IMR-90 (cell line): ENCODE results near the gene POLG2. TPM values are rescaled to one million over a fixed set of nuclear protein-coding genes. Genes with fewer than 3 reads are reported as not detected.
A peak's percentile ranks its signal among the peaks of the same experiment; 100 is the strongest.

Experiments used
- ATAC-seq: fragments of 200-7000 bp; cut with Tn5 transposase; 2 replicates; pipeline ENCODE4 v1.9.1; 2020; ENCODE audit warnings: low read depth, mild to moderate bottlenecking, moderate library complexity
- BruUV-seq: library from RNA; stranded (reverse); fragments of 400-500 nt; replicated peaks from 2 replicates; lab custom pipeline; 2021; lab: Mats Ljungman, UMichigan
- CTCF ChIA-PET: fragments of 300-600 bp; formaldehyde crosslinking; extraction: SDS; loops from one replicate; lab custom pipeline; 2021; ENCODE audit warnings: antibody characterized with exemption; lab: Yijun Ruan, JAX
- POLR2A ChIA-PET: fragments of 300-600 bp; sonication (Branson Sonifier 250); formaldehyde crosslinking; loops from one replicate; lab custom pipeline; 2022; ENCODE audit warnings: antibody characterized with exemption; ENCODE audit not compliant: unreplicated experiment; lab: Charles Lee
- DNase-seq: peaks from one replicate; pipeline ENCODE4 v3.0.0; 2013
- H2AFZ ChIP-seq: replicated peaks from 2 replicates; pipeline ENCODE3; 2013; ENCODE audit warnings: low read length, mild to moderate bottlenecking; ENCODE audit not compliant: poor library complexity
- H2AK5ac ChIP-seq: 2 replicates; pipeline ENCODE4 v1.6.1; 2013; ENCODE audit warnings: low read depth, low read length, inconsistent platforms
- H2AK9ac ChIP-seq: replicated peaks from 2 replicates; pipeline ENCODE3; 2013; ENCODE audit warnings: mild to moderate bottlenecking, low read depth, low read length, moderate library complexity; ENCODE audit not compliant: poor library complexity
- H2BK120ac ChIP-seq: 2 replicates; pipeline ENCODE4 v1.6.1; 2013; ENCODE audit warnings: low read depth, low read length, inconsistent platforms
- H2BK15ac ChIP-seq: 3 replicates; pipeline ENCODE4 v1.6.1; 2013; ENCODE audit warnings: low read depth, low read length, inconsistent platforms
- H2BK20ac ChIP-seq: 2 replicates; pipeline ENCODE4 v1.6.1; 2013; ENCODE audit warnings: low read depth, mild to moderate bottlenecking, inconsistent platforms, low read length, moderate library complexity
- H2BK5ac ChIP-seq: 2 replicates; pipeline ENCODE4 v1.6.1; 2013; ENCODE audit warnings: mild to moderate bottlenecking, low read depth, low read length, inconsistent platforms; ENCODE audit not compliant: poor library complexity, severe bottlenecking
- H3K14ac ChIP-seq: replicated peaks from 2 replicates; pipeline ENCODE4 v1.6.1; 2013; ENCODE audit warnings: low read depth, low read length, inconsistent platforms
- H3K18ac ChIP-seq: 2 replicates; pipeline ENCODE4 v1.6.1; 2013; ENCODE audit warnings: low read depth, low read length, control low read depth
- H3K23ac ChIP-seq: 2 replicates; pipeline ENCODE4 v1.6.1; 2013; ENCODE audit warnings: low read depth, low read length, inconsistent platforms
- H3K27ac ChIP-seq: 2 replicates; pipeline ENCODE4 v1.5.1; 2013; ENCODE audit warnings: mild to moderate bottlenecking, control low read depth, low read length; ENCODE audit not compliant: insufficient read depth
- H3K27me3 ChIP-seq: 2 replicates; pipeline ENCODE4 v1.6.1; 2013; ENCODE audit warnings: low read length; ENCODE audit not compliant: control insufficient read depth, insufficient read depth
- H3K36me3 ChIP-seq: 2 replicates; pipeline ENCODE4 v1.6.1; 2013; ENCODE audit warnings: low read length, mixed read lengths; ENCODE audit not compliant: control insufficient read depth, insufficient read depth
- H3K4ac ChIP-seq: 2 replicates; pipeline ENCODE4 v1.6.1; 2013; ENCODE audit warnings: low read depth, low read length, inconsistent platforms
- H3K4me1 ChIP-seq: 2 replicates; pipeline ENCODE4 v1.6.1; 2013; ENCODE audit warnings: low read length, mixed read lengths; ENCODE audit not compliant: control insufficient read depth, insufficient read depth
- H3K4me2 ChIP-seq: 2 replicates; pipeline ENCODE4 v1.6.1; 2013; ENCODE audit warnings: low read depth, mild to moderate bottlenecking, control low read depth, low read length, moderate library complexity
- H3K4me3 ChIP-seq: 2 replicates; pipeline ENCODE4 v1.5.1; 2013; ENCODE audit warnings: low read depth, mild to moderate bottlenecking, control low read depth, low read length, moderate library complexity; ENCODE audit not compliant: insufficient read depth
- H3K56ac ChIP-seq: 2 replicates; pipeline ENCODE4 v1.6.1; 2013; ENCODE audit warnings: low read length, inconsistent platforms; ENCODE audit not compliant: insufficient read depth; ENCODE audit errors: extremely low read depth
- H3K79me1 ChIP-seq, 2 experiments: 2 replicates each; pipeline ENCODE4 v1.6.1; 2013; ENCODE audit warnings: low read length in 2 of 2, inconsistent platforms in 1 of 2, low read depth in 1 of 2
- H3K9ac ChIP-seq: 2 replicates; pipeline ENCODE4 v1.6.1; 2013; ENCODE audit warnings: low read depth, low read length, control low read depth
- H3K9me1 ChIP-seq: 2 replicates; pipeline ENCODE4 v1.6.1; 2013; ENCODE audit warnings: low read length, inconsistent platforms; ENCODE audit not compliant: insufficient read depth
- H3K9me3 ChIP-seq: 2 replicates; pipeline ENCODE4 v1.6.1; 2013; ENCODE audit warnings: low read length; ENCODE audit not compliant: control insufficient read depth, insufficient read depth
- H4K20me1 ChIP-seq: 2 replicates; pipeline ENCODE4 v1.6.1; 2013; ENCODE audit warnings: low read length, inconsistent platforms; ENCODE audit not compliant: insufficient read depth
- H4K5ac ChIP-seq: 2 replicates; pipeline ENCODE4 v1.6.1; 2013; ENCODE audit warnings: mild to moderate bottlenecking, low read depth, low read length, control low read depth
- H4K8ac ChIP-seq, 2 experiments: 2 replicates each; pipeline ENCODE4 v1.6.1; 2013; ENCODE audit warnings: low read depth in 2 of 2, low read length in 2 of 2, control low read depth in 1 of 2, inconsistent platforms in 1 of 2
- H4K91ac ChIP-seq: 2 replicates; pipeline ENCODE4 v1.6.1; 2013; ENCODE audit warnings: low read depth, low read length, inconsistent platforms; ENCODE audit not compliant: insufficient read depth
- CHD1 ChIP-seq: IDR thresholded peaks from 2 replicates; pipeline ENCODE4 v1.6.1; 2012; ENCODE audit warnings: low read depth, low read length, improper control_type of control experiment
- FOS ChIP-seq: fragments of 150-350 bp; IDR thresholded peaks from 2 replicates; pipeline ENCODE4 v1.6.1; 2016; ENCODE audit warnings: low read depth, low read length
- MXI1 ChIP-seq: IDR thresholded peaks from 2 replicates; pipeline ENCODE4 v1.6.1; 2012; ENCODE audit warnings: low read depth, mild to moderate bottlenecking, low read length, moderate library complexity, borderline replicate concordance
- RAD21 ChIP-seq: IDR thresholded peaks from 2 replicates; pipeline ENCODE4 v1.6.1; 2012; ENCODE audit warnings: low read length, improper control_type of control experiment
- SMC3 ChIP-seq: fragments of 150-350 bp; IDR thresholded peaks from 2 replicates; pipeline ENCODE4 v1.6.1; 2016; ENCODE audit warnings: low read depth, mild to moderate bottlenecking, antibody characterized with exemption, low read length, moderate library complexity
- WGBS, 2 experiments: methylation state at CpG; one replicate each; pipeline versions ENCODE4 v1.1.5 to v1.1.7; 2013; ENCODE audit warnings: missing lambda C conversion rate in 2 of 2; ENCODE audit not compliant: insufficient read length in 1 of 2; ENCODE audit errors: extremely low coverage in 2 of 2; 5-methylcytosine and 5-hydroxymethylcytosine counted together
- dilution Hi-C: fragments of 300-500 bp; cut with HindIII; formaldehyde crosslinking; loops from one replicate; pipeline ENCODE4 v1.14.3; 2018; ENCODE audit warnings: low sequenced_read_pairs; ENCODE audit not compliant: unreplicated experiment
- in situ Hi-C: fragments of 300-500 bp; cut with MboI; formaldehyde crosslinking; loops from 3 replicates; pipeline ENCODE4 v1.14.3; 2019; ENCODE audit warnings: low sequenced_read_pairs, inconsistent platforms, mixed read lengths
- intact Hi-C: fragments of 100-400 bp; cut with micrococcal nuclease; formaldehyde crosslinking; loops from 2 replicates; pipeline ENCODE4 v1.10.0; 2022
- polyA plus RNA-seq, 3 experiments: library from polyadenylated mRNA; depleted of rRNA; stranded (reverse); fragments of >200 nt; gene quantifications; 2 replicates each; pipeline ENCODE4 v1.2.3, GENCODE V29; 2012; ENCODE audit warnings: low replicate concordance in 1 of 3
- total RNA-seq: library from RNA; depleted of rRNA; stranded (reverse); fragments of >200 nt; gene quantifications from 2 replicates; pipeline ENCODE4 v1.2.3, GENCODE V29; 2012
- TF ChIP-seq, protein P1 (sequence below): conservative IDR thresholded peaks from 2 replicates; pipeline ENCODE4 v1.5.1; 2012; ENCODE audit warnings: mild to moderate bottlenecking, low read depth, low read length, improper control_type of control experiment

Gene POLG2
- total and polyA plus RNA-seq, 2 of the 4 experiments (the other 2 are of a cell fraction) = 7.0 to 7.7 TPM

DNA sequence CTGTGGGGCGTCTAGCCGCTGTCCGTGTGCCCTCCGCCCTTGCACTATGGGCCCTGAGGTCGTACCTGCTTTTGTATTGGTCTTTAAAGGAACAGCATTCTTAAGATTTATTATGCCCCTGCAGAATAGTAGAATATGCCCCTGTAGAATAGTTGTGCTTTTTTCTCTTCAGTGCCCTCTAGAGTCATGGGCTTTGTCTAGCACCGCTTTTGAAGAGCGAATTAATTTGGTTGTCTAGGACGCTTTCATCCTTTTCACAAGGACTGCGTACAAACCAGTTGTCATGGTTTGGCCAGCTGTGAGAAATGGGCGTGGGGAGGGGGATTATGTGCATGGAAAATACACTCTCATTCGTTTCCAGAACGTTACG is 10.5 kb upstream of the POLG2 start:
- Histone ChIP-seq H3K23ac (peak overlapping the region; percentile 88), H3K36me3 (peaks cover 36% of the 10 kb centered on the region), H4K8ac (peak overlapping the region; percentile 50 to 80; a peak in 3 of 4 replicates), H2AK5ac (peak overlapping the region; percentile 72), H3K79me1 (peaks cover 16 to 55% of the 10 kb centered on the region in 2 experiments), H3K27ac (peak overlapping the region; percentile 94), H2BK120ac (peak overlapping the region; percentile 16; the same call in 1 of the 2 replicates), H3K9ac (peak overlapping the region; percentile 74), H3K14ac (peak overlapping the region; percentile 83), H2BK5ac (peak overlapping the region; percentile 89), H3K27me3 (no peaks in the 10 kb centered on the region), H4K20me1 (peaks cover 61% of the 10 kb centered on the region), H4K5ac (peak overlapping the region; percentile 21), H3K4me3 (peak overlapping the region; percentile 93), H3K18ac (peak overlapping the region; percentile 11; the same call in 1 of the 2 replicates), H3K4me1 (peaks cover 2% of the 10 kb centered on the region; the same call in 1 of the 2 replicates), H2BK15ac (no peak overlapping the region), H3K4me2 (peak overlapping the region; percentile 94), H3K9me1 (peaks cover 7% of the 10 kb centered on the region), H3K4ac (peak overlapping the region; percentile 80), H3K56ac (peak overlapping the region; percentile 65), H2AK9ac (peak overlapping the region; percentile 94), H3K9me3 (no peaks in the 10 kb centered on the region), H2AFZ (peak overlapping the region; percentile 91), H4K91ac (peak overlapping the region; percentile 68; the same call in 1 of the 2 replicates), H2BK20ac (no peak overlapping the region)
- dilution Hi-C loops = no loop called here
- WGBS, 2 experiments = no CpG with 5 or more reads among the region's 13 CpGs
- in situ Hi-C loops = no loop called here
- DNase-seq = peak; percentile 68
- peak; percentile 30 for ATAC-seq
- TF ChIP-seq RAD21 (0 out of 2 replicates have a peak, but pooled peaks have one; percentile 5), CHD1 (no peak), FOS (no peak), MXI1 (0 out of 2 replicates have a peak, but pooled peaks have one; percentile 47), SMC3 (peak; percentile 18; the same call in 1 of the 2 replicates)
- TF ChIP-seq, protein P1, sequence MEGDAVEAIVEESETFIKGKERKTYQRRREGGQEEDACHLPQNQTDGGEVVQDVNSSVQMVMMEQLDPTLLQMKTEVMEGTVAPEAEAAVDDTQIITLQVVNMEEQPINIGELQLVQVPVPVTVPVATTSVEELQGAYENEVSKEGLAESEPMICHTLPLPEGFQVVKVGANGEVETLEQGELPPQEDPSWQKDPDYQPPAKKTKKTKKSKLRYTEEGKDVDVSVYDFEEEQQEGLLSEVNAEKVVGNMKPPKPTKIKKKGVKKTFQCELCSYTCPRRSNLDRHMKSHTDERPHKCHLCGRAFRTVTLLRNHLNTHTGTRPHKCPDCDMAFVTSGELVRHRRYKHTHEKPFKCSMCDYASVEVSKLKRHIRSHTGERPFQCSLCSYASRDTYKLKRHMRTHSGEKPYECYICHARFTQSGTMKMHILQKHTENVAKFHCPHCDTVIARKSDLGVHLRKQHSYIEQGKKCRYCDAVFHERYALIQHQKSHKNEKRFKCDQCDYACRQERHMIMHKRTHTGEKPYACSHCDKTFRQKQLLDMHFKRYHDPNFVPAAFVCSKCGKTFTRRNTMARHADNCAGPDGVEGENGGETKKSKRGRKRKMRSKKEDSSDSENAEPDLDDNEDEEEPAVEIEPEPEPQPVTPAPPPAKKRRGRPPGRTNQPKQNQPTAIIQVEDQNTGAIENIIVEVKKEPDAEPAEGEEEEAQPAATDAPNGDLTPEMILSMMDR = peak; percentile 50
- POLR2A ChIA-PET = interaction anchor here (0.5 to 1.2 kb wide), 3 partner anchors 16 to 668 kb away, joined by 3 to 10 read pairs (median 3); no protein-coding TSS in a partner anchor
- CTCF ChIA-PET = interaction anchor here (0.6 to 1.7 kb wide), 4 partner anchors 10 to 681 kb away, joined by 3 to 5 read pairs (median 4); partner anchors contain the start of gene POLG2
- BruUV-seq = no TSS peak
- intact Hi-C loops = no loop called here
